Measurements from ENCODE around the gene ADGRA1. TPM values are rescaled to one million over a fixed set of nuclear protein-coding genes. Genes with fewer than 3 reads are reported as not detected.
"Not testable (repeated sequence)": the region's sequence is repeated elsewhere in the genome, so short reads cannot be mapped to it uniquely, and the experiment has no call there.

ADGRA1 gene
- total and polyA plus RNA-seq, 10 of the 15 experiments (the other 5 are each of a cell fraction or from before 2014, with no cell fraction given) = not detected

- FAIRE-seq (no peak), DNase-seq (ENCODE audit: low read depth, low spot score) (no peak), ATAC-seq (no peak)
- ChIA-PET POLR2A (no interaction called here), SMC1A (ENCODE audit: uncharacterized antibody, unreplicated experiment) (no interaction called here), RAD21 (ENCODE audit: unreplicated experiment) (no interaction called here), CTCF (no interaction called here)
- no peaks in the 10 kb centered on the region for H4K20me1 ChIP-seq (ENCODE audit: control insufficient read depth, insufficient read depth)
- no peak overlapping the region for H3K4me3 ChIP-seq
- no peaks in the 10 kb centered on the region; the same call in 2 of the 3 replicates for H3K9me3 ChIP-seq (replicated peaks; ENCODE audit: control insufficient read depth, insufficient read depth, low read length)
- no peak overlapping the region for H3K4me2 ChIP-seq (ENCODE audit: control insufficient read depth, insufficient read depth)
- in situ Hi-C loops (cut with MboI) (no loop called here), intact Hi-C loops (cut with micrococcal nuclease; ENCODE audit: unreplicated experiment) (no loop called here)
- no peak overlapping the region for H2AFZ ChIP-seq (ENCODE audit: control insufficient read depth, low read depth, low read length)
- H3K27me3 ChIP-seq (replicated peaks in 1 of 2; ENCODE audit: control insufficient read depth in 2 of 2, insufficient read depth in 2 of 2, low read length in 1 of 2) = no peaks in the 10 kb centered on the region
- 48% methylated on average over 14 of the region's 14 CpGs for WGBS (ENCODE audit: insufficient coverage, insufficient replicate concordance, low lambda C conversion rate, missing lambda C conversion rate)
- no peaks in the 10 kb centered on the region for H3K79me2 ChIP-seq (ENCODE audit: control insufficient read depth, insufficient read depth, low read length)
- TF ChIP-seq CEBPZ (IDR thresholded peaks at IDR 0.05; ENCODE audit: low read depth, low read length) (no peak), DPF2 (IDR thresholded peaks at IDR 0.05) (no peak), POU2F2 (IDR thresholded peaks at IDR 0.05; ENCODE audit: borderline replicate concordance, low read depth, low read length) (no peak), NFIC (IDR thresholded peaks at IDR 0.05; ENCODE audit: low read depth, low read length) (no peak), ZBED1 (IDR thresholded peaks at IDR 0.05; ENCODE audit: borderline replicate concordance) (no peak), SREBF2 (IDR thresholded peaks at IDR 0.05; ENCODE audit: low read length) (no peak)
- TF ChIP-seq, protein P1, sequence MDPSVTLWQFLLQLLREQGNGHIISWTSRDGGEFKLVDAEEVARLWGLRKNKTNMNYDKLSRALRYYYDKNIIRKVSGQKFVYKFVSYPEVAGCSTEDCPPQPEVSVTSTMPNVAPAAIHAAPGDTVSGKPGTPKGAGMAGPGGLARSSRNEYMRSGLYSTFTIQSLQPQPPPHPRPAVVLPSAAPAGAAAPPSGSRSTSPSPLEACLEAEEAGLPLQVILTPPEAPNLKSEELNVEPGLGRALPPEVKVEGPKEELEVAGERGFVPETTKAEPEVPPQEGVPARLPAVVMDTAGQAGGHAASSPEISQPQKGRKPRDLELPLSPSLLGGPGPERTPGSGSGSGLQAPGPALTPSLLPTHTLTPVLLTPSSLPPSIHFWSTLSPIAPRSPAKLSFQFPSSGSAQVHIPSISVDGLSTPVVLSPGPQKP (IDR thresholded peaks at IDR 0.05; ENCODE audit: low read depth, low read length) = no peak
- no peaks in the 10 kb centered on the region for H3K36me3 ChIP-seq (ENCODE audit: control insufficient read depth in 2 of 2, insufficient read depth in 2 of 2, low read length in 1 of 2)
- H3K9ac ChIP-seq (ENCODE audit: control insufficient read depth, insufficient read depth, low read length) = no peak overlapping the region
- H3K27ac ChIP-seq (ENCODE audit: control insufficient read depth, insufficient read depth) = no peak overlapping the region
- H3K4me1 ChIP-seq (ENCODE audit: control insufficient read depth, insufficient read depth, low read length) = no peaks in the 10 kb centered on the region
- no TSS peak for BruUV-seq (replicated peaks)
These were observed 35.6 kb upstream of the ADGRA1 start for GRCh38 chr10:133052076-133052475.

GRCh38 chr10:133053527-133054133, 34.1 kb upstream of the ADGRA1 start:
- H3K27ac ChIP-seq (ENCODE audit: control insufficient read depth, insufficient read depth); H4K20me1 ChIP-seq (ENCODE audit: control insufficient read depth, insufficient read depth); H3K79me2 ChIP-seq (ENCODE audit: control insufficient read depth, insufficient read depth, low read length); H3K4me2 ChIP-seq (ENCODE audit: control insufficient read depth, insufficient read depth); ATAC-seq; POLR2A ChIA-PET; SMC1A ChIA-PET (ENCODE audit: uncharacterized antibody, unreplicated experiment); intact Hi-C loops (cut with micrococcal nuclease; ENCODE audit: unreplicated experiment); DNase-seq (ENCODE audit: low read depth, low spot score); H3K4me1 ChIP-seq (ENCODE audit: control insufficient read depth, insufficient read depth, low read length); BruUV-seq (replicated peaks); H3K9me3 ChIP-seq (replicated peaks; ENCODE audit: control insufficient read depth, insufficient read depth, low read length); H3K36me3 ChIP-seq (ENCODE audit: control insufficient read depth in 2 of 2, insufficient read depth in 2 of 2, low read length in 1 of 2); RAD21 ChIA-PET (ENCODE audit: unreplicated experiment); H3K4me3 ChIP-seq; H3K27me3 ChIP-seq (replicated peaks in 1 of 2; ENCODE audit: control insufficient read depth in 2 of 2, insufficient read depth in 2 of 2, low read length in 1 of 2); H3K9ac ChIP-seq (ENCODE audit: control insufficient read depth, insufficient read depth, low read length); H2AFZ ChIP-seq (ENCODE audit: control insufficient read depth, low read depth, low read length); in situ Hi-C loops (cut with MboI); FAIRE-seq: not testable (repeated sequence)
- 12% methylated on average over 10 of the region's 10 CpGs for WGBS (ENCODE audit: insufficient coverage, insufficient replicate concordance, low lambda C conversion rate, missing lambda C conversion rate)
- CTCF ChIA-PET = interaction anchor here (0.6 kb wide), 1 partner anchor 233 kb away, joined by 4 read pairs; no protein-coding TSS in a partner anchor
